ENCODE data around the gene EYA3.
"Not testable (repeated sequence)": the region's sequence is repeated elsewhere in the genome, so short reads cannot be mapped to it uniquely, and the experiment has no call there.

EYA3 gene

DNA sequence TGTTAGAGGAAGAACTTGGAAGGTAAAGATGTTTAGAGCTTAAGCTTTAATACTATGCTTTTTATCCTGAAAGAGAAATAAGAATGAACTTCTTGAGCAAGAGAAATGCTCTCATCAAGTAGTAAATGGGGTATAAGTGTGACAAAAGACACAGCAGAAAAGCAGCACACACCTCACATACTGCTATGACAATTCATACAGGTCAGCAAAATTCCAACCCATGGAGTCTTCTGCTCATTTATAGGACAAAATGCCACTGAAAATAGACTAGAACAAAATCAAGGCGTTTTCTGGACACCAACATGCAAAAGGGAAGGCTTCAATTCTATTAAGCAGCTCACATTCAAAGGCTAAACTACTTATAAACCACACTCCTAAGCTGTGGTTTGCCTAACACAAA, 61.2 kb downstream of the EYA3 start:
- no peak for ATAC-seq

DNA sequence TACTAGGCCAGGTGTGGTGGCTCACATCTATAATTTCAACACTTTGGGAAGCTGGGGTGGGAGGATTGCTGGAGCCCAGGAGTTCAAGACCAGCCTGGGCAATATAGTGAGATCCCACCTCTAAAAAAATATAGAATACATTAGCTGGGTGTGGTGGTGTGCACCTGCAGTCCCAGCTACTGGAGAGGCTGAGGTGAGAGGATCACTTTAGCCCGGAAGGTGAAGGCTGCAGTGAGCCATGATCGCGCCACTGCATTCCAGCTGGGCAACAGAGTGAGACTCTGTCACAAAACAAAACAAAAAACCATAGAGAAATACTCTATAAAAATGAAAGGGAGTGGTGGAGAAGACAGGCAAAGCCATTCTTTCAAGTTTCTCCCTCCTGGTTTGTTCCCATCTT, 62.1 kb downstream of the EYA3 start:
- ATAC-seq, result no peak

DNA sequence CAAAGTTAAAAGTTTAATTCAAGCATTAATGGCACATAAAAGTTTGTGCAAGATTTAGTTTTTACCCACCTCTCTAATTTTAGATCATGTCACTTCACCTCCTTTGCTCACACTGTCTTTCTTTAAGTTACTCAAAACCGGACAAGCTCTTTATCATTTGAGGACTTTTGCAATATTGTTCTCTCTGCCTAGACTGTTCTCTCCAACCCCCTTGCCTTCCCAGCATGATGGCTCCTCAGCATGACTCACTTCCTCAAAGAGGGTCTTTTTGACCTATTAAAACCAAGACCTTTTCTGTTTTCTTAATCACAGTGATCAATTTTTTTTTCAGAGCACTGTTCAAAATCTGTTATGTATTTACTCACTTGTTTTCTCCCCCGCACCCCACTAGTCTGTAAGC, 67.3 kb downstream of the EYA3 start:
- ATAC-seq, result no peak

DNA sequence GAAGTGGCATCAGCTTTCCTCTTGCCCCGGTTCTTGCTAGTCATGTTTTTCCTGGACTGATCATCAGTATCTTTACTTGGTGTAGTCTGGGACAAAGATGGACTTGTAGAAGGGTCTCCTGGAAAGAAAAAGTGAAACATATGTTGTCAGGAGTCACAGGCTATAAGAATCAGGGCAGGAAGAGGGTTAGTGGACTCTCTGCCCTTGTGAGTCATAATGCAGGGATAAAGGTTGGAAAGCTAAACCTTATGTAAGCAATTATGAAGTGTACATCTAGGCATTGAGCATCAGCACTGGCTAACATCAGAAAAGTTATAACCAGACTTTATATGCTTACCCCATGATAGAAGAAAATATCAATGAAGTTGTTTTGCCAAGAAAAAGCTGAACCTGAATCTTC, 77.4 kb downstream of the EYA3 start:
- ATAC-seq, result no peak

- ATAC-seq, result not testable (repeated sequence)
These were observed 85.3 kb downstream of the EYA3 start for GRCh38 chr1:28003117-28003516.

DNA sequence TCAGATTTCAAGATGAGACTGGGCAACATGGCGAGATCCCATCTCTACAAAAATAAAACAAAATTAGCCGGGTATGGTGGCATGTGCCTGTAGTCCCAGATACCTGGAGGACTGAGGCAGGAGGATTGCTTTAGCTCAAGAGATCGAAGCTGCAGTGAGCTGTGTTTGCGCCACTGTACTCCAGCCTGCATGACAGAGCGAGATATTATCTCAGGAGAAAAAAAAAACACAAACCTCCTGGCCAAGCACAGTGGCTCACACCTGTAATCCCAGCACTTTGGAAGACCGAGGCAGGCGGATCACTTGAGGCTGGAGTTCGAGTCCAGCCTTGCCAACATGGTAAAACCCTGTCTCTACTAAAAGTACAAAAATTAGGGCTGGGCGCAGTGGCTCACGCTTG, 85.8 kb downstream of the EYA3 start:
- ATAC-seq, result no peak

DNA sequence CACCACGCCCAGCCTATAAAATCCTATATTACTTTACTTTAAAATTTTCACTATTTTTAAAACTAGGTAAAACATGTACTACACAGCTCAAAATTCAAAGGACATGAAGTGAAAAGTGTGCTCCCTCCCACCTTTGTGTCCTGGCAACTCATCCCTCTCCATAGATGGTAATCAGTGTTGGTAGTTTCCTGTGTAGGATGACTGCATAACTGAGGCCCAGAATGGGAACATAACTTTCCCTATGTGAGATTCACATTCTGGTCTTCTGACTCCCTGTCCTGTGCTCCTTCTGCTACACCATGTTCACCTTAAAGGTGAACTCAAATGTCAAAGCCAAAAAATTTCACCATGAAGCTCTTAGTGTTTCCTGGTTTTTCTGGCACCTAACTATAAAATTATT, 89.4 kb downstream of the EYA3 start:
- ATAC-seq, result no peak

- ATAC-seq, result not testable (repeated sequence)
These were observed 93.9 kb downstream of the EYA3 start for GRCh38 chr1:27994526-27994925.

DNA sequence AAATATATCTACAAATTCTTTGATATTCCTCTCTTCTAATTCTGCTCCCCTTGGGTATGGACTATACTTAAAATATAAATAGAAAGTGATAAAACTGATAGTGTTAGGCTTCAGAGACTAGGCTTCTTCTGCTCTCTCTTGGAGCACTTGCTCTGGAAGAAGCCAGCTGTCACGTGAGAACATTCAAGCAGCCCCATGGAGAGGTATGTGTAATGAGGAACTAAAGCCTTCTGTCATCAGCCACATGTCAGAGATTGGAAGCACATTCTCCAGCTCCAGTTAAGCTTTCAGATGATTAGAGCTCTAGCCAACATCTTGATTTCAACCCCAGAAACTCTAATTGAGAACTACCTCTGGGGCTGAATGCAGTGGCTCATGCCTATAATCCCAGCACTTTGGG, 94.3 kb downstream of the EYA3 start:
- ATAC-seq, result no peak

DNA sequence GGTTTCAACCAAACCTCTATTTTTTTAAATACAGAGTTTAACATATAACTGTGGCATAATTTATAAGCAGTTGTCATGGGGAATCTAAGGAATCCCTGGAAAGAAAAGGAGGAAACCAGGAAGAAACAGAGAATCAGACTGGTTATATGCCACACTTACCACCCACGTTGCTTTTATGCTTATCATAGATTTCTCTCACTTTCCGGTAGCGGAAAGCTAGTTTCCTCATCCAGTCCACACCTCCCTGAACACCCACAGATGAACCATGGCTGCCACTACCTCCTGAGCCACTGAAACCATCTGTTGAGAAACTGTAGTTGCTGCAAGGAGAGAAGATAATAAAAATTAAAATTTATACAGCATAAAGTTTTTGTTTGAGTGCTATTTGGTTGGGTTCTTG, 95.2 kb downstream of the EYA3 start:
- ATAC-seq, result peak; percentile 25 to 44

GRCh38 chr1:27992276-27992675, 96.1 kb downstream of the EYA3 start:
- peak; percentile 89 to 90 for ATAC-seq

- no peak for ATAC-seq
These were observed 97.4 kb downstream of the EYA3 start for GRCh38 chr1:27990920-27991537.

GRCh38 chr1:27981145-27981544, 107.3 kb downstream of the EYA3 start:
- ATAC-seq, result no peak

- peak in 1 of 2 donors; percentile 21 for ATAC-seq
These were observed 108.1 kb downstream of the EYA3 start for GRCh38 chr1:27980216-27980845.

- ATAC-seq, result no peak
These were observed 108.6 kb downstream of the EYA3 start for GRCh38 chr1:27979859-27980201.

DNA sequence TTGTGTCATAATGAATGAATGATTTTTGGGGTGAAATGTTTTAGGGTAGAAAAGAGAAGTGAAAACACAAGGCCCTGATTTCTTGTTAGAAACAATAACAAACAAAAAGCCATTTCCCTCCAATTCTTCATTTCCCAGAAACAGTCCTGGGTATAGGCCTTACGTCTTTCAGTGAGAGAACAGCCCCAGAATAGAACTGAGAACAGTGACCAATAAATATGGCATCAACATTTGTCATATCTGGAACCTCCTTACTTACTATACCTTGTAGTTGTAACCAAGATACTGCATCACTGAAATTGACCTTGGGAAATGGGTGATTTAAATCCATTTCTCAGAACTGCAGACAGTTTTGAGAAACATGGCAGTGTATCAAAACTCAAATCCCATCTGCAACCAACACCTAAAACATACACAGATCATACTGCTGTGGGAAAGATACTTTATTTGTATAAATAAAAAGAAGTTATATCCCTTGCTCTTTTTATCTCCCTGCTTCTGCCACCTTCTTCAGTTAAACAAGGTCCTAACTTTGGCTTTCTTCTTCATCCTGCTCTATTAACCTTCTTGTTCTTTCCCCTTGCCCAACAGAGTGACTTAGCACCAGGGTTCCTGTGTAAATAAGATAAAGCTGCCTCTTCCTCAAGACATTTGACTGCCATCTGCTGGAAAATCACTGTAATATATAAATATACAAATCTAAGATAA, 109.1 kb downstream of the EYA3 start:
- peak; percentile 46 to 53 for ATAC-seq

DNA sequence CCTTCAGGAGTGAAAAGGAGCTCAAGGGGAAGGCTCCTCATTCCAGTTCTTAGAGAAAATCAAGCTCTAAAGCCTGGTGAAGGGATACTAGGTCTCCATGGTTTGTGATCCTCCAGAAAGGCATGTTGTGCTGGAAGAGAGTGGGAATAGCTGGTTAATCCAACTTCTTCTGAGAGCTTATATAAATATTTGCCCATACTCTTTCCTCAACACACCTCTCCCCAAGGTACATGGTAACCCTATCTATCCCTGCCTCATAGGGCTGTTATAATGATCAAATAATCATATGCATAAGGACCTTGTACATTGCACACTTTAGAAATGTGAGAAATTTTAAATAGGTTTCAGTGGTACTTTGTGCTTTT, 114.0 kb downstream of the EYA3 start:
- no peak for ATAC-seq

- no peak for ATAC-seq
These were observed 114.5 kb downstream of the EYA3 start for GRCh38 chr1:27973771-27974416.

- no peak for ATAC-seq
These were observed 116.3 kb downstream of the EYA3 start for GRCh38 chr1:27972141-27972540.

DNA sequence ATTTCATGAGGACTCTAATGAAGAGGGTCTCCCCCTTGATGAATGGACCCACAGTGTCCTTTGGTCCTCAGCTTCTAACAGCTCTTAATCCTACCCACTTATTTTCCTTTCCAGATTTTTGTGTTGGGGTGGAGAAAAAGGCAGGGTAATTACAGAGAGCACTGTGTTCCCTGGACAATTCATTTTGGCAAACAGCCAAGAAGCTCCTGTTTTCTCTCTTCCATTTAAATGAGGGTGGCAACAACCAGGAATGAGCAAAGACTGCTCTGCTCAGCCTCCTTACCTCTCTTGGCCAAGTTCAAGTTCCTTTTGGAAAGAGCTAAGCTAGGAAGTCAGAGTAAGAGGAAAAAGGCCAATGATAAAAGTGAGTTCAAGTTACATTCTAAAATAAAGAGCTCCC, 116.7 kb downstream of the EYA3 start:
- no peak for ATAC-seq

GRCh38 chr1:27970401-27970800, 118.0 kb downstream of the EYA3 start:
- no peak for ATAC-seq

GRCh38 chr1:27968692-27969091, 119.7 kb downstream of the EYA3 start:
- ATAC-seq, result no peak

DNA sequence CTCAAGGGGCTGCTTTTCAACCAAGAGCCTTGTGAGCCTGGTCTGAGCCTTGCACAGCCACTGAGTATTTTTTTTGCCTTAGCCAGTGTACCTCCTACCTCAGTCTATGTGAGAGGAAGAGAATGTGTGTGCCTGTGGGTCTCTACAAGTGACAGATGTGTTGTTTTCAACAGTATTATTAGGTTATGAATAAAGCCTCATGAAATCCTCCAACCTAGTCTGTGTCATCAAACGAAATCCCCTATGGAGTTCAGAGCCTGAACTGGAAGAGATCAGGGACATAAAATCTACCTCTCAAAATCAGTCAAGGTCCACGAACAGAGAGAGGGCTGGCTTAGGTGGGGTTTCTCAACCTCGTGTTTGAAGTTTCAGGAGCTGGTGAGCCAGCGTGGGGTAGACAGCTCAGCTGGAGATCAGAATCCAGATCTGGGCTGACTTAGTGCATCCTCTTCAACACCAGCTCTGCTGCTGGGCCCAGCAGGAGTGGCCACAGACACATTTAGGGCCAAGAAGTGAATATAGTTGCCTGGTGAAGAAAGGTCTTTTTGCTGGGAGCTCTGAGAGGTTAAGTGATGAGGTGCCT, 120.4 kb downstream of the EYA3 start:
- no peak for ATAC-seq
